ENCODE measurements around the gene NLRP6.

The NLRP6 gene

DNA sequence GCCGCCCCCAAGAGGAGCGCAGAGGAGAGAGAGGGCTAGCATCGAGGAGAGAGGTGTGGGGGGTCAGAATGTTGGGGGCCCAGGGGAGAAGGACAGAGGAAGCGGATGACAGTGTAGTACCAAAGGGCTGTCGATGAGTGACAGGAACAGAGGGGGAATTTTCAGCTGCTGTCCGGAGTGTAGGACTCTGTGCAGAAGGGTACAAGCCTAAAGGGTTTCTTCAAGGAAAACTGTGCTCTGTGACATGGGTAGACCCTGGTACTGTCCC lies 5.3 kb upstream of the NLRP6 start:
- Histone ChIP-seq H3K9ac (ENCODE audit: low read length) (no peak overlapping the region), H3K27me3 (ENCODE audit: control insufficient read depth in 1 of 2, insufficient read depth in 2 of 2, low read length in 2 of 2) (peaks cover 0 to 15% of the 10 kb centered on the region in 2 donors), H3K9me3 (ENCODE audit: low read length) (no peaks in the 10 kb centered on the region), H3K27ac (ENCODE audit: low read depth, low read length) (no peak overlapping the region), H3K4me3 (ENCODE audit: low read depth in 1 of 2, low read length in 2 of 2) (no peak overlapping the region), H3K4me1 (ENCODE audit: insufficient read depth, low read length) (no peaks in the 10 kb centered on the region), H3K36me3 (ENCODE audit: insufficient read depth, low read length) (no peaks in the 10 kb centered on the region)

DNA sequence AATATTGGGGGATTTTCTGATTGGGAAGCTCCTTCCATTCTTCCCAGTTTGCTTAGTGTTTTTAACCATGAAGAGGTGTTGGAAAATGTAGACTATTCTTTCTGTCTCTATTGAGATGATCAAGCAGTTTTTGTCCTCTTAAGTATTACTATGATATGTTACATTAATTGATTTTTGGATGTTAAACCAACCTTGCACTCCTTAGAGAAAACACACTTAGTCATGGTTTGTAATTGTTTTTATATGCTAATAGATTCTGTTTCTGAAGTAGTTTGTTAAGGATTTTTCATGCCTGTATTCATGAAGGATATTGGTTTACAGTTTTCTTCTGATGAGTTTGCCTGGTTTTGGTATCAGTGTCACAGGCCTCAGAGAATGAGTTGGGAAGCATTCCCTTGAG lies 2.0 kb upstream of the NLRP6 start:
- Histone ChIP-seq H3K9ac (ENCODE audit: low read length) (no peak overlapping the region), H3K27ac (ENCODE audit: low read depth, low read length) (no peak overlapping the region), H3K4me3 (ENCODE audit: low read depth in 1 of 2, low read length in 2 of 2) (no peak overlapping the region), H3K27me3 (ENCODE audit: control insufficient read depth in 1 of 2, insufficient read depth in 2 of 2, low read length in 2 of 2) (peaks cover 14 to 37% of the 10 kb centered on the region in 2 donors), H3K36me3 (ENCODE audit: insufficient read depth, low read length) (no peaks in the 10 kb centered on the region), H3K4me1 (ENCODE audit: insufficient read depth, low read length) (no peaks in the 10 kb centered on the region), H3K9me3 (ENCODE audit: low read length) (no peaks in the 10 kb centered on the region)

DNA sequence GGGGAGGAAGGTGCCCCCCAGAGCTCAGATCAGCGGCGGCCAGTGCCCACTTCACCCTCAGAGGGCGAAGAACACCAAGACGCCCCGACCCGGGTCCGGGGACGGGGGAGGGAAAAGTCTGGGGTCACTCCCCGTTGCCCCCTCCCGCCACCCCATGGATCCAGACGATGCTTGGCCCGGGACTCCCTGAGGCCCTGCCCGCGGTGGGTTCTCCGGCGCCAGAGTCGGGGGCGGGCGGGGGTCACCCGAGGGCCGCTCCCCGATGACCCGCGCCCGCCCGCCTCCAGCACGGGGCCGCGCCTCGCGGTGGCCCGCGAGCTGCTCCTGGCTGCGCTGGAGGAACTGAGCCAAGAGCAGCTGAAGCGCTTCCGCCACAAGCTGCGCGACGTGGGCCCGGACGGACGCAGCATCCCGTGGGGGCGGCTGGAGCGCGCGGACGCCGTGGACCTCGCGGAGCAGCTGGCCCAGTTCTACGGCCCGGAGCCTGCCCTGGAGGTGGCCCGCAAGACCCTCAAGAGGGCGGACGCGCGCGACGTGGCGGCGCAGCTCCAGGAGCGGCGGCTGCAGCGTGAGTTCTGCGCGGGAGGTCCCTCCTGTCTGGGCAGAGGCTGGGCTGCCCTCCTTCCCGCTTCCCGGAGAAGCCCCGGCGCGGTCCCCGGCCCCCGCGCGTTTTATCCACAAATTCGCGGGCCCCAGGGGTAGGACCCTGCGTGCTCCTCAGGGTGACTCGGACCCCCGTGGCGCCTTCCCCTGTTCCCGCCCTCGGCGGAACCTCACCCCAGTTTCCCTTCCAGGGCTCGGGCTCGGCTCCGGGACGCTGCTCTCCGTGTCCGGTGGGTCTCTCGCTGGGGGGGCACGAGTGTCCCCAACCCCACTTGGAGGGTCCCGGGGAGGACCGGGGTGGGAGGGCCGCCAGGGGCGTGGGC lies 1.1 kb downstream of the NLRP6 start:
- H3K27ac ChIP-seq (ENCODE audit: low read depth, low read length) = no peak overlapping the region
- H3K36me3 ChIP-seq (ENCODE audit: insufficient read depth, low read length) = no peaks in the 10 kb centered on the region
- H3K9me3 ChIP-seq (ENCODE audit: low read length) = no peaks in the 10 kb centered on the region
- no peak overlapping the region for H3K4me3 ChIP-seq (ENCODE audit: low read depth in 1 of 2, low read length in 2 of 2)
- H3K27me3 ChIP-seq (ENCODE audit: control insufficient read depth in 1 of 2, insufficient read depth in 2 of 2, low read length in 2 of 2) = peaks cover 24 to 61% of the 10 kb centered on the region in 2 donors
- H3K4me1 ChIP-seq (ENCODE audit: insufficient read depth, low read length) = no peaks in the 10 kb centered on the region
- no peak overlapping the region for H3K9ac ChIP-seq (ENCODE audit: low read length)

DNA sequence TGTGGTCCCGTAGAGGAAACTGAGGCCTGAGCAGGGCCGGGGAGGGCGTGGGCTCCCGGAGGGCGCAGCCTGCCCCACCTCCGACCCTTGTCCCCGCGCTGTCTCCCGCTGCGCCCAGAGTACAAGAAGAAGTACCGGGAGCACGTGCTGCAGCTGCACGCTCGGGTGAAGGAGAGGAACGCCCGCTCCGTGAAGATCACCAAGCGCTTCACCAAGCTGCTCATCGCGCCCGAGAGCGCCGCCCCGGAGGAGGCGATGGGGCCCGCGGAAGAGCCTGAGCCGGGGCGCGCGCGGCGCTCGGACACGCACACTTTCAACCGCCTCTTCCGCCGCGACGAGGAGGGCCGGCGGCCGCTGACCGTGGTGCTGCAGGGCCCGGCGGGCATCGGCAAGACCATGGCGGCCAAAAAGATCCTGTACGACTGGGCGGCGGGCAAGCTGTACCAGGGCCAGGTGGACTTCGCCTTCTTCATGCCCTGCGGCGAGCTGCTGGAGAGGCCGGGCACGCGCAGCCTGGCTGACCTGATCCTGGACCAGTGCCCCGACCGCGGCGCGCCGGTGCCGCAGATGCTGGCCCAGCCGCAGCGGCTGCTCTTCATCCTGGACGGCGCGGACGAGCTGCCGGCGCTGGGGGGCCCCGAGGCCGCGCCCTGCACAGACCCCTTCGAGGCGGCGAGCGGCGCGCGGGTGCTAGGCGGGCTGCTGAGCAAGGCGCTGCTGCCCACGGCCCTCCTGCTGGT lies 1.9 kb downstream of the NLRP6 start:
- H3K36me3 ChIP-seq (ENCODE audit: insufficient read depth, low read length) = no peaks in the 10 kb centered on the region
- no peak overlapping the region for H3K27ac ChIP-seq (ENCODE audit: low read depth, low read length)
- H3K4me1 ChIP-seq (ENCODE audit: insufficient read depth, low read length) = no peaks in the 10 kb centered on the region
- no peak overlapping the region for H3K9ac ChIP-seq (ENCODE audit: low read length)
- peaks cover 24 to 66% of the 10 kb centered on the region in 2 donors for H3K27me3 ChIP-seq (ENCODE audit: control insufficient read depth in 1 of 2, insufficient read depth in 2 of 2, low read length in 2 of 2)
- no peak overlapping the region for H3K4me3 ChIP-seq (ENCODE audit: low read depth in 1 of 2, low read length in 2 of 2)
- no peaks in the 10 kb centered on the region for H3K9me3 ChIP-seq (ENCODE audit: low read length)

DNA sequence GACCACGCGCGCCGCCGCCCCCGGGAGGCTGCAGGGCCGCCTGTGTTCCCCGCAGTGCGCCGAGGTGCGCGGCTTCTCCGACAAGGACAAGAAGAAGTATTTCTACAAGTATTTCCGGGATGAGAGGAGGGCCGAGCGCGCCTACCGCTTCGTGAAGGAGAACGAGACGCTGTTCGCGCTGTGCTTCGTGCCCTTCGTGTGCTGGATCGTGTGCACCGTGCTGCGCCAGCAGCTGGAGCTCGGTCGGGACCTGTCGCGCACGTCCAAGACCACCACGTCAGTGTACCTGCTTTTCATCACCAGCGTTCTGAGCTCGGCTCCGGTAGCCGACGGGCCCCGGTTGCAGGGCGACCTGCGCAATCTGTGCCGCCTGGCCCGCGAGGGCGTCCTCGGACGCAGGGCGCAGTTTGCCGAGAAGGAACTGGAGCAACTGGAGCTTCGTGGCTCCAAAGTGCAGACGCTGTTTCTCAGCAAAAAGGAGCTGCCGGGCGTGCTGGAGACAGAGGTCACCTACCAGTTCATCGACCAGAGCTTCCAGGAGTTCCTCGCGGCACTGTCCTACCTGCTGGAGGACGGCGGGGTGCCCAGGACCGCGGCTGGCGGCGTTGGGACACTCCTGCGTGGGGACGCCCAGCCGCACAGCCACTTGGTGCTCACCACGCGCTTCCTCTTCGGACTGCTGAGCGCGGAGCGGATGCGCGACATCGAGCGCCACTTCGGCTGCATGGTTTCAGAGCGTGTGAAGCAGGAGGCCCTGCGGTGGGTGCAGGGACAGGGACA lies 2.7 kb downstream of the NLRP6 start:
- no peaks in the 10 kb centered on the region for H3K36me3 ChIP-seq (ENCODE audit: insufficient read depth, low read length)
- H3K4me1 ChIP-seq (ENCODE audit: insufficient read depth, low read length) = no peaks in the 10 kb centered on the region
- no peak overlapping the region for H3K9ac ChIP-seq (ENCODE audit: low read length)
- no peak overlapping the region for H3K27ac ChIP-seq (ENCODE audit: low read depth, low read length)
- peaks cover 24 to 71% of the 10 kb centered on the region in 2 donors for H3K27me3 ChIP-seq (ENCODE audit: control insufficient read depth in 1 of 2, insufficient read depth in 2 of 2, low read length in 2 of 2)
- no peak overlapping the region for H3K4me3 ChIP-seq (ENCODE audit: low read depth in 1 of 2, low read length in 2 of 2)
- no peaks in the 10 kb centered on the region for H3K9me3 ChIP-seq (ENCODE audit: low read length)

DNA sequence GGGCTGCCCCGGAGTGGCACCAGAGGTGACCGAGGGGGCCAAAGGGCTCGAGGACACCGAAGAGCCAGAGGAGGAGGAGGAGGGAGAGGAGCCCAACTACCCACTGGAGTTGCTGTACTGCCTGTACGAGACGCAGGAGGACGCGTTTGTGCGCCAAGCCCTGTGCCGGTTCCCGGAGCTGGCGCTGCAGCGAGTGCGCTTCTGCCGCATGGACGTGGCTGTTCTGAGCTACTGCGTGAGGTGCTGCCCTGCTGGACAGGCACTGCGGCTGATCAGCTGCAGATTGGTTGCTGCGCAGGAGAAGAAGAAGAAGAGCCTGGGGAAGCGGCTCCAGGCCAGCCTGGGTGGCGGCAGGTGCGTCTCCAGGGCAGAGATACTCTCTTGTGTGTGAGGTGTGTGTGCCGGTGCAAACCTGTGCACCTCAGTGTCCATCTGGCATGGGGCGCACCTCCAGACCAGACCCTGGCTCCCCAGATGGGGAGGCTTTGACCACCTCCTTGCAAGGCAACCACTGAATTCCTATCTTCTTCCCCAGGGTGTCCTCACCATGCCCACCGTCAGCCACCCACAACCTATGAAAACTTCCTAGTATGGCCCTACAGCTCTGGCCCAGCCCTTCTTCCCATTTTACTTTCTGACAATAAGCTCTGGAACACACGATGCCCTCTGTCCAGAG lies 3.4 kb downstream of the NLRP6 start:
- peaks cover 24 to 72% of the 10 kb centered on the region in 2 donors for H3K27me3 ChIP-seq (ENCODE audit: control insufficient read depth in 1 of 2, insufficient read depth in 2 of 2, low read length in 2 of 2)
- H3K27ac ChIP-seq (ENCODE audit: low read depth, low read length) = no peak overlapping the region
- H3K4me3 ChIP-seq (ENCODE audit: low read depth in 1 of 2, low read length in 2 of 2) = no peak overlapping the region

DNA sequence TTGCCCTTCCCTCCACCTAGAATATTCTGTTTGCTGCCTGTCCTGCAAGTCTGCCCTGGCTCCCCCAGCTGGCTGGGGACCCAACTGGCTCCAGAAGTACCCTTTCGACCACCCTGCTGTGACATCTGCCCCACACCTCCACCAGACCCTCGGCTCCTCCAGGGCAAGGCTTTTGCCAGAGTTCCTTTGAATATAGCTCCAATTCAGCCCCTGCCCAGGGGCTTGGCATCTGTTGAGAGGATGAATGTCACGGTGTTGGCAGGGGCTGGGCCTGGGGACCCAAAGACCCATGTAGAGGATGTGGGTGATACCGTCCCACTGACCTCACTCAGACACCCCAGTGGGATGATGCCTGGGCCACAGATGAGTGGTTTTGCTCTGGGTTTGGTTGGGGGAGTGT lies 4.0 kb downstream of the NLRP6 start:
- H3K4me1 ChIP-seq (ENCODE audit: insufficient read depth, low read length) = no peaks in the 10 kb centered on the region
- peaks cover 24 to 74% of the 10 kb centered on the region in 2 donors for H3K27me3 ChIP-seq (ENCODE audit: control insufficient read depth in 1 of 2, insufficient read depth in 2 of 2, low read length in 2 of 2)
- no peak overlapping the region for H3K9ac ChIP-seq (ENCODE audit: low read length)
- H3K36me3 ChIP-seq (ENCODE audit: insufficient read depth, low read length) = no peaks in the 10 kb centered on the region
- no peaks in the 10 kb centered on the region for H3K9me3 ChIP-seq (ENCODE audit: low read length)
- no peak overlapping the region for H3K27ac ChIP-seq (ENCODE audit: low read depth, low read length)
- H3K4me3 ChIP-seq (ENCODE audit: low read depth in 1 of 2, low read length in 2 of 2) = no peak overlapping the region

More for the DNA sequence above, 3.4 kb downstream of the NLRP6 start:
- no peaks in the 10 kb centered on the region for H3K9me3 ChIP-seq (ENCODE audit: low read length)
- no peak overlapping the region for H3K9ac ChIP-seq (ENCODE audit: low read length)
- H3K4me1 ChIP-seq (ENCODE audit: insufficient read depth, low read length) = no peaks in the 10 kb centered on the region
- no peaks in the 10 kb centered on the region for H3K36me3 ChIP-seq (ENCODE audit: insufficient read depth, low read length)

DNA sequence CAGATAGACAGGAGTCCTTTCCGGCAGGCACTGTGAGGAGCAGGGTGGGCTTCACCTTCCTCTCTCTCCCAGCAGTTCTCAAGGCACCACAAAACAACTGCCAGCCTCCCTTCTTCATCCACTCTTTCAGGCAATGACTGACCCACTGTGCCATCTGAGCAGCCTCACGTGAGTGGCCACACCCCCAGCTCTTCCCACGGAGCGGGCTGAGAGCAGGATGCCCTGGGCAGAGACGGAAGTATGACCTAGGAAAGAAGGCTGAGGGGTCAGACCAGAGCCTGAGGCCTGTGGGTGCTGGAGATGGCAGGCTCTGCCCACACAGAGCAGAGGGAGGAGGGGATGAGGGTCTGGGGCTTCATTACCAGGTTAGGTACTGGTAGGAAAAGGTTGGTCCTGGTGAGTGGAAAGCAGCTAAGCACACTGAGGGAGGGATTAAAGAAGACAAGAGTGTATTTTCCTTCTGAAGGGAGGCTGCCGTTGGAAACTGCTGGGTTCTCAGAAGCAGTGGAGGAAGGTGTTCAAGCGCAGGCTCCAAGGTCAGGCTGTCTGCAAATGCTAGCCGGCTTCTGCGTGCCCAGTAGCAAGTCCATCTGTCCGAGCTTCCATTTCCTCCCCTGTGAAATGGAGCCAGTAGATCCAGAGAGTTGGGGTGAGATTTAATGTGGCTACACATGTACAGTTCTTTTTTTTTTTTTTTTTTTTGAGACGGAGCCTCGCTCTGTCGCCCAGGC lies 4.6 kb downstream of the NLRP6 start:
- peaks cover under 1% of the 10 kb centered on the region for H3K4me1 ChIP-seq (ENCODE audit: insufficient read depth, low read length)
- H3K27ac ChIP-seq (ENCODE audit: low read depth, low read length) = no peak overlapping the region
- no peak overlapping the region for H3K9ac ChIP-seq (ENCODE audit: low read length)
- no peaks in the 10 kb centered on the region for H3K9me3 ChIP-seq (ENCODE audit: low read length)
- H3K27me3 ChIP-seq (ENCODE audit: control insufficient read depth in 1 of 2, insufficient read depth in 2 of 2, low read length in 2 of 2) = peaks cover 24 to 75% of the 10 kb centered on the region in 2 donors
- no peak overlapping the region for H3K4me3 ChIP-seq (ENCODE audit: low read depth in 1 of 2, low read length in 2 of 2)
- H3K36me3 ChIP-seq (ENCODE audit: insufficient read depth, low read length) = no peaks in the 10 kb centered on the region

DNA sequence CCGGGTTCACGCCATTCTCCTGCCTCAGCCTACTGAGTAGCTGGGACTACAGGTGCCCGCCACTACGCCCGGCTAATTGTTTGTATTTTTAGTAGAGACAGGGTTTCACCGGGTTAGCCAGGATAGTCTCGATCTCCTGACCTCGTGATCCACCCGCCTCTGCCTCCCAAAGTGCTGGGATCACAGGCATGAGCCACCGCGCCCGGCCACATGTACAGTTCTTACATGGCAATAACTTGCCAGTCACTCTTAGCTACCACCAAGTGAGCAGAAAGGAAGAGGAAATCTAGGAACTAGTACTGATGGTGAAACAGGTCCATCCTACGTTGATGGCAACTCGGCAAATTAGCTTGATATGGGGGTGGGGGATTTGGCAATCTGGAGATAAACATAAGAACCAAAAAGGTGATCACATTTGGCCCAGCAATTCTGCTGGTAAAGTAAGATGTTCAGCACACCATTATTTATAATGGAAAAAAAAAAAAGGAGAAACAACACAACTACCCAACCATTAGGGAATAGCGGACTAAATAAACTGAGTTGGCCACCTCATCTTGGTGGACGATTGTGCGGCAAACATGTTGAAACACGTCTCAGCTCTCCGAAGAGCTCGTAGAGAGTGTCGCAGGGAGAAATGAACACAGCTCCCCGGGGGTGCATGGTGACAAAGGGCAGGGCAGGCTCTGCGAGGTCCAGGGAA lies 5.3 kb downstream of the NLRP6 start:
- Histone ChIP-seq H3K9ac (ENCODE audit: low read length) (no peak overlapping the region), H3K4me1 (ENCODE audit: insufficient read depth, low read length) (peaks cover 6% of the 10 kb centered on the region), H3K36me3 (ENCODE audit: insufficient read depth, low read length) (no peaks in the 10 kb centered on the region), H3K4me3 (ENCODE audit: low read depth in 1 of 2, low read length in 2 of 2) (no peak overlapping the region), H3K9me3 (ENCODE audit: low read length) (no peaks in the 10 kb centered on the region), H3K27ac (ENCODE audit: low read depth, low read length) (no peak overlapping the region), H3K27me3 (ENCODE audit: control insufficient read depth in 1 of 2, insufficient read depth in 2 of 2, low read length in 2 of 2) (peaks cover 23 to 75% of the 10 kb centered on the region in 2 donors)
